ENCODE data around the gene HSP90AA1. TPM values are rescaled to one million over a fixed set of nuclear protein-coding genes. Genes with fewer than 3 reads are reported as not detected.

Gene HSP90AA1
- total RNA-seq, 1 donor from 2014 or later = 691 TPM

- peak; percentile 36 for TF ChIP-seq CTCF (IDR thresholded peaks at IDR 0.05; ENCODE audit: insufficient read depth, low read length, poor library complexity, severe bottlenecking)
- peak; percentile 68 for DNase-seq (ENCODE audit: low read depth)
- H3K36me3 ChIP-seq (ENCODE audit: control insufficient read depth, insufficient read depth, low read length) = no peaks in the 10 kb centered on the region
- no peaks in the 10 kb centered on the region for H3K27me3 ChIP-seq (ENCODE audit: control insufficient read depth, insufficient read depth, low read length)
- no peak overlapping the region for H3K4me3 ChIP-seq (ENCODE audit: low read depth, low read length)
Measured at GRCh38 chr14:102063109-102063807, 23.6 kb downstream of the HSP90AA1 start.

DNA sequence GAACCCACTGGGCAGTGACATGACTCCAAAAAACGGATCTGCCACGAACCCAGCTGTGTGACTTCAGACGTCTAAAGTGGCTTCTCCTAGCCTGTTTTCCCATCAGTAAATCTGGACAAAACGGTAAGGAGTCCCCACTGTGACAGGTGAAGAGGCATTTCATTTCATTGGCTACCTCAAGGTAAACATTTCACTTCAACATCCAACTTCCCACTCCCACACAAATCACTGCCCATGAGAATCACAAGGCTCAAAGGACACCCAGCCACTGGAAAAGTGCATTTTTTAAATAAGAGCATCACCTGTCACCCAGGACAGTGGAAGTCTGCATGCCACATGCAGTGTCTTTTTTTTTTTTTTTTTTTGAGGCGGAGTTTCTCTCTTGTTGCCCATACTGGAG, 27.9 kb downstream of the HSP90AA1 start:
- Histone ChIP-seq H3K4me3 (ENCODE audit: low read depth, low read length) (no peak overlapping the region), H3K27me3 (ENCODE audit: control insufficient read depth, insufficient read depth, low read length) (no peaks in the 10 kb centered on the region), H3K36me3 (ENCODE audit: control insufficient read depth, insufficient read depth, low read length) (no peaks in the 10 kb centered on the region)
- TF ChIP-seq CTCF (IDR thresholded peaks at IDR 0.05; ENCODE audit: insufficient read depth, low read length, poor library complexity, severe bottlenecking) = no peak
- DNase-seq (ENCODE audit: low read depth) = no peak

- Histone ChIP-seq H3K27me3 (ENCODE audit: control insufficient read depth, insufficient read depth, low read length) (no peaks in the 10 kb centered on the region), H3K36me3 (ENCODE audit: control insufficient read depth, insufficient read depth, low read length) (no peaks in the 10 kb centered on the region), H3K4me3 (ENCODE audit: low read depth, low read length) (no peak overlapping the region)
- DNase-seq (ENCODE audit: low read depth) = no peak
- TF ChIP-seq CTCF (IDR thresholded peaks at IDR 0.05; ENCODE audit: insufficient read depth, low read length, poor library complexity, severe bottlenecking) = no peak
Measured at GRCh38 chr14:102058146-102058545, 28.7 kb downstream of the HSP90AA1 start.

DNA sequence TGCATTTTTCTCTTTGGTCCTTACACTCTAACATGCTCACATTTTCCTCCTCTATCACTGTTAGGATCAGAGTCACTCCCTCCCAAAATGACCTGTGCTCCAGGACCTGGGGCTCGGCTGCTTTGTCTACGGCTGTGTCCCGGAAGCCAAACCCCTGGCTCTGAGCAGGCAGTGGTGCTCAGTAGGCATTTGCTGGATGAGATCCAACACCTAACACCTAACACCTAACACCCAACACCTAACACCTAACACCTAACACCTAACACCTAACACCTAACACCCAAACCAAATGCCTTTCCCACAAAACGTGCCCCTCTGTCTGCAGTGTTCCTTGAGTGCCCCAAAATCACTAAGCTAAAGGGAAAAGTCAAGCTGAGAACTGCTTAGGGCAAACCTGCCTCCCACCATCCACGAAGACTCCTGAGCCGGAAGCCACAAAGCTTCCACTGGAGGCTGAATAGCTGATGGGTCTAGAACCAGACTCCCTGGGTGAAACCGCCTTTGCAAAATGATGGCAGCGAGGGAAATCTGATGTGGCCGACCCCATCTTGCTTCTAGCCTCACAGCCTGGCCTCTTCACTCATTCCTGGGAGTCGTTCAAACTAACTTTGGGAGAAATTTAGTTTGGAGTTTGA, 29.2 kb downstream of the HSP90AA1 start:
- no peaks in the 10 kb centered on the region for H3K36me3 ChIP-seq (ENCODE audit: control insufficient read depth, insufficient read depth, low read length)
- no peak overlapping the region for H3K4me3 ChIP-seq (ENCODE audit: low read depth, low read length)
- TF ChIP-seq CTCF (IDR thresholded peaks at IDR 0.05; ENCODE audit: insufficient read depth, low read length, poor library complexity, severe bottlenecking) = no peak
- H3K27me3 ChIP-seq (ENCODE audit: control insufficient read depth, insufficient read depth, low read length) = no peaks in the 10 kb centered on the region
- no peak for DNase-seq (ENCODE audit: low read depth)

- TF ChIP-seq CTCF (IDR thresholded peaks at IDR 0.05; ENCODE audit: insufficient read depth, low read length, poor library complexity, severe bottlenecking) = no peak
- no peak for DNase-seq (ENCODE audit: low read depth)
- Histone ChIP-seq H3K4me3 (ENCODE audit: low read depth, low read length) (no peak overlapping the region), H3K36me3 (ENCODE audit: control insufficient read depth, insufficient read depth, low read length) (no peaks in the 10 kb centered on the region), H3K27me3 (ENCODE audit: control insufficient read depth, insufficient read depth, low read length) (no peaks in the 10 kb centered on the region)
Measured at GRCh38 chr14:102056694-102057442, 30.0 kb downstream of the HSP90AA1 start.
